H9 (cell line): ENCODE measurements around the gene SSBP3. TPM values are rescaled to one million over a fixed set of nuclear protein-coding genes. Genes with fewer than 3 reads are reported as not detected.
A peak's percentile ranks its signal among the peaks of the same experiment; 100 is the strongest.

Experiments
- DNase-seq: peaks from one replicate; pipeline ENCODE4 v3.0.0-alpha.2; 2017
- H2AFZ ChIP-seq: one replicate; pipeline ENCODE4 v1.6.1; 2013; ENCODE audit warnings: mild to moderate bottlenecking, low read length, control low read depth, moderate library complexity
- H2AK5ac ChIP-seq: 2 replicates; pipeline ENCODE4 v1.6.1; 2013; ENCODE audit warnings: low read length, control low read depth, mixed read lengths; ENCODE audit not compliant: insufficient read length
- H2BK120ac ChIP-seq: one replicate; pipeline ENCODE4 v1.6.1; 2013; ENCODE audit warnings: low read depth, mild to moderate bottlenecking, low read length, control low read depth, inconsistent platforms; ENCODE audit not compliant: poor library complexity, severe bottlenecking
- H2BK12ac ChIP-seq: 2 replicates; pipeline ENCODE4 v1.6.1; 2013; ENCODE audit warnings: low read length, control low read depth, mixed read lengths, low read depth; ENCODE audit not compliant: insufficient read length
- H2BK15ac ChIP-seq: 2 replicates; pipeline ENCODE4 v1.6.1; 2013; ENCODE audit warnings: low read depth, low read length, control low read depth
- H2BK20ac ChIP-seq: one replicate; pipeline ENCODE4 v1.6.1; 2013; ENCODE audit warnings: low read depth, mild to moderate bottlenecking, low read length, control low read depth, inconsistent platforms; ENCODE audit not compliant: poor library complexity, severe bottlenecking
- H2BK5ac ChIP-seq: 2 replicates; pipeline ENCODE4 v1.6.1; 2013; ENCODE audit warnings: low read length, control low read depth, mixed read lengths; ENCODE audit not compliant: insufficient read length
- H3K14ac ChIP-seq: 2 replicates; pipeline ENCODE4 v1.6.1; 2013; ENCODE audit warnings: low read length, control low read depth; ENCODE audit not compliant: insufficient read depth
- H3K18ac ChIP-seq: 2 replicates; pipeline ENCODE4 v1.6.1; 2013; ENCODE audit warnings: low read depth, mild to moderate bottlenecking, mixed read lengths, low read length, control low read depth; ENCODE audit not compliant: insufficient read length
- H3K23ac ChIP-seq: 2 replicates; pipeline ENCODE4 v1.6.1; 2013; ENCODE audit warnings: low read length, control low read depth, mixed read lengths, low read depth; ENCODE audit not compliant: insufficient read length
- H3K23me2 ChIP-seq: 2 replicates; pipeline ENCODE4 v1.6.1; 2013; ENCODE audit warnings: low read depth, mild to moderate bottlenecking, mixed read lengths, low read length, control low read depth; ENCODE audit not compliant: insufficient read length, poor library complexity, severe bottlenecking
- H3K27ac ChIP-seq: 2 replicates; pipeline ENCODE4 v1.5.1; 2013; ENCODE audit warnings: low read length, control low read depth, mixed read lengths, low read depth; ENCODE audit not compliant: insufficient read length
- H3K27me3 ChIP-seq: 2 replicates; pipeline ENCODE4 v1.6.1; 2013; ENCODE audit warnings: low read length, control low read depth, inconsistent platforms; ENCODE audit not compliant: insufficient read depth
- H3K4ac ChIP-seq: 2 replicates; pipeline ENCODE4 v1.6.1; 2013; ENCODE audit warnings: low read depth, mild to moderate bottlenecking, control low read depth, inconsistent platforms, low read length, moderate library complexity
- H3K4me1 ChIP-seq: 2 replicates; pipeline ENCODE4 v1.6.1; 2013; ENCODE audit warnings: low read length, control low read depth, inconsistent platforms; ENCODE audit not compliant: insufficient read depth
- H3K4me2 ChIP-seq: 2 replicates; pipeline ENCODE4 v1.6.1; 2013; ENCODE audit warnings: low read length, control low read depth, mixed read lengths; ENCODE audit not compliant: insufficient read length, insufficient read depth
- H3K56ac ChIP-seq: 2 replicates; pipeline ENCODE4 v1.6.1; 2013; ENCODE audit warnings: low read depth, mild to moderate bottlenecking, mixed read lengths, low read length, control low read depth; ENCODE audit not compliant: insufficient read length
- H3K79me1 ChIP-seq: 2 replicates; pipeline ENCODE4 v1.6.1; 2013; ENCODE audit warnings: low read depth, mild to moderate bottlenecking, moderate library complexity, low read length, control low read depth, inconsistent platforms; ENCODE audit not compliant: insufficient read depth, poor library complexity, severe bottlenecking
- H3K79me2 ChIP-seq: 2 replicates; pipeline ENCODE4 v1.6.1; 2013; ENCODE audit warnings: low read length, control low read depth, inconsistent platforms; ENCODE audit not compliant: insufficient read depth
- H3K9ac ChIP-seq: 2 replicates; pipeline ENCODE4 v1.6.1; 2013; ENCODE audit warnings: low read length, control low read depth, mixed read lengths; ENCODE audit not compliant: insufficient read length; ENCODE audit errors: extremely low read depth
- H3K9me3 ChIP-seq: one replicate; pipeline ENCODE4 v1.6.1; 2013; ENCODE audit warnings: low read depth, low read length, inconsistent platforms; ENCODE audit not compliant: control insufficient read depth
- H3T11ph ChIP-seq: one replicate; pipeline ENCODE4 v1.6.1; 2013; ENCODE audit warnings: mild to moderate bottlenecking, low read length, control low read depth, inconsistent platforms
- H4K20me1 ChIP-seq: one replicate; pipeline ENCODE4 v1.6.1; 2013; ENCODE audit not compliant: control insufficient read depth, insufficient read length, insufficient read depth
- H4K5ac ChIP-seq: 2 replicates; pipeline ENCODE4 v1.6.1; 2013; ENCODE audit warnings: low read depth, mild to moderate bottlenecking, mixed read lengths, low read length, control low read depth; ENCODE audit not compliant: insufficient read length
- H4K8ac ChIP-seq: replicated peaks from 2 replicates; pipeline ENCODE4 v1.6.1; 2013; ENCODE audit warnings: low read length, control low read depth, mixed read lengths, low read depth; ENCODE audit not compliant: insufficient read length
- H4K91ac ChIP-seq: 2 replicates; pipeline ENCODE4 v1.6.1; 2013; ENCODE audit warnings: low read depth, mild to moderate bottlenecking, moderate library complexity, mixed read lengths, low read length, control low read depth; ENCODE audit not compliant: insufficient read length
- H3K27ac Mint-ChIP-seq, 3 experiments: 2 replicates in 2 of 3; 3 replicates in 1 of 3; pipeline ENCODE4 v1.8.0; 2020 to 2021; ENCODE audit warnings: mixed read lengths in 3 of 3, mild to moderate bottlenecking in 1 of 3, moderate library complexity in 1 of 3
- H3K27me3 Mint-ChIP-seq: 2 replicates; pipeline ENCODE4 v1.8.0; 2021; ENCODE audit warnings: low read depth, mild to moderate bottlenecking, moderate library complexity, mixed read lengths
- H3K36me3 Mint-ChIP-seq, 3 experiments: 2 replicates in 2 of 3; 3 replicates in 1 of 3; pipeline ENCODE4 v1.8.0; 2020 to 2021; ENCODE audit warnings: low read depth in 3 of 3, mixed read lengths in 3 of 3; ENCODE audit not compliant: insufficient read depth in 1 of 3
- H3K4me1 Mint-ChIP-seq, 2 experiments: 2 replicates each; pipeline ENCODE4 v1.8.0; 2020; ENCODE audit warnings: mixed read lengths in 2 of 2
- H3K4me3 Mint-ChIP-seq, 2 experiments: 2 replicates in 1 of 2; 3 replicates in 1 of 2; pipeline ENCODE4 v1.8.0; 2020 to 2021; ENCODE audit warnings: mild to moderate bottlenecking in 2 of 2, mixed read lengths in 2 of 2, moderate library complexity in 1 of 2
- H3K9me3 Mint-ChIP-seq, 2 experiments: 2 replicates in 1 of 2; 3 replicates in 1 of 2; pipeline ENCODE4 v1.8.0; 2020; ENCODE audit warnings: mild to moderate bottlenecking in 2 of 2, mixed read lengths in 2 of 2, moderate library complexity in 1 of 2
- CTCF ChIP-seq: fragments of 200-600 bp; sonication (generic); conservative IDR thresholded peaks from 3 replicates; pipeline ENCODE4 v1.8.0; 2021; ENCODE audit warnings: antibody characterized with exemption, mild to moderate bottlenecking
- WGBS: extraction: QIAGEN DNeasy Blood & Tissue Kit; methylation state at CpG from one replicate; pipeline ENCODE4 v1.1.7; 2013; ENCODE audit warnings: missing lambda C conversion rate, low lambda C conversion rate, mixed read lengths; ENCODE audit not compliant: insufficient read length; ENCODE audit errors: extremely low coverage; 5-methylcytosine and 5-hydroxymethylcytosine counted together
- total RNA-seq: library from RNA; stranded (reverse); gene quantifications from 2 replicates; pipeline ENCODE4 v1.2.1, GENCODE V29; 2021

The SSBP3 gene
- total RNA-seq, 1 experiment from 2014 or later: 126 TPM

DNA sequence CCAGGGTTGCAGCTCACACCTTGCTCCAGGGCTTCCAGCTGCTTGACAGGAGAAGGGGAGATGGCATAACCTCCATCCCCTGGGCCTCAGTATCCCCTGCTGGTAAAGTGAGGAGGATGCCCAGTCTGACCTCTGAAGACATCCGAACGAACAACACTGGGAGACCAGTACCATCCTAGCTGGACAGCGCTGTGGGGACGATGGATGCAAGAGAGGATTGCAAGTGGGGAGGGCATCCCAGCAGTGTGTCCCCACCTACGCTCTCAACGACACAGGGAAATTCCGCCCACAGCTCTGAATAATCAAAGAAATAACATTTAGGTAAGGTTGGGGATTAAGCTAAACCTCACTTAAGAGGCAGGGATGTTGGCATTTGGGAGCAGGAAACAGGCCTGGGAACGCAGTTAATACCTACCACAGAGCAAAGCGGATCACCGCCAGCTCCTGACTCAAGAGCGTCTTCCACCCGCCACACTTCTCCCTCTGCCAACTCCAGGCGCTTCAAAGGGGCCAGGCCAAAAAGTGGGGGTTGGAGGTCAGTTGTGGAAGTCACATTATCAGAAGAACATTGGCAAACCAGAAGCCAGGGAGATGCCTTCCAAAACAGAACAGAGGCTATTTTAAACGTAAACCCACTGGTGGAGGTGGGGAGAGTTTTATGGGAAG, 47.6 kb downstream of the SSBP3 start:
- Histone ChIP-seq H2BK5ac (no peak overlapping the region), H2BK120ac (no peak overlapping the region), H3K23ac (no peak overlapping the region), H3K27ac (no peak overlapping the region), H3K18ac (no peak overlapping the region), H3K4me2 (no peak overlapping the region), H3K23me2 (no peaks in the 10 kb centered on the region), H3K79me1 (peaks cover 20% of the 10 kb centered on the region), H3K4me1 (peaks cover 12% of the 10 kb centered on the region; the same call in 1 of the 2 replicates), H3T11ph (no peak overlapping the region), H3K27me3 (no peaks in the 10 kb centered on the region), H3K56ac (no peak overlapping the region), H3K9ac (no peak overlapping the region), H3K79me2 (peaks cover 25% of the 10 kb centered on the region; the same call in 1 of the 2 replicates), H3K14ac (no peak overlapping the region), H2AFZ (no peak overlapping the region), H2BK15ac (no peak overlapping the region), H4K5ac (no peak overlapping the region), H3K4ac (no peak overlapping the region), H3K9me3 (no peaks in the 10 kb centered on the region), H2BK12ac (no peak overlapping the region), H4K20me1 (no peaks in the 10 kb centered on the region), H4K91ac (no peak overlapping the region), H4K8ac (no peak overlapping the region), H2BK20ac (no peak overlapping the region), H2AK5ac (no peak overlapping the region)
- Mint-ChIP-seq H3K9me3 (no peaks in the 10 kb centered on the region), H3K4me3 (0 out of 5 replicates have a peak overlapping the region, but pooled peaks of 1 of the 2 experiments have one; percentile 7), H3K36me3 (peaks cover 4 to 17% (median 15%) of the 10 kb centered on the region in 3 experiments; a peak in 6 of 7 replicates), H3K4me1 (peaks cover 83 to 92% of the 10 kb centered on the region in 2 experiments), H3K27me3 (no peaks in the 10 kb centered on the region), H3K27ac (peak overlapping the region in 2 of 3 experiments; percentile 34 to 40; a peak in 1 of 7 replicates)
- WGBS: no CpG with 5 or more reads among the region's 14 CpGs
- DNase-seq: no peak
- TF ChIP-seq CTCF: no peak
